Esophagus squamous epithelium (tissue), 4 donors: Measurements from ENCODE around the gene MYO1H.

Experiments used
- POLR2A ChIP-seq, 4 donors: fragments of 450-650 bp; IDR thresholded peaks; one replicate each; pipeline ENCODE4 v1.6.1; 2017; ENCODE audit warnings: antibody characterized with exemption in 4 of 4, mild to moderate bottlenecking in 4 of 4, moderate library complexity in 3 of 4
- TF ChIP-seq, protein P1 (sequence below), 6 experiments: fragments of 450-650 bp in 4 of 6; fragments of 200-600 bp in 2 of 6; sonication (generic) in 2 of 6; IDR thresholded peaks; one replicate each; pipeline ENCODE4 v1.5.1; 2016 to 2019; ENCODE audit warnings: antibody characterized with exemption in 6 of 6, mild to moderate bottlenecking in 4 of 6, moderate library complexity in 4 of 6

DNA sequence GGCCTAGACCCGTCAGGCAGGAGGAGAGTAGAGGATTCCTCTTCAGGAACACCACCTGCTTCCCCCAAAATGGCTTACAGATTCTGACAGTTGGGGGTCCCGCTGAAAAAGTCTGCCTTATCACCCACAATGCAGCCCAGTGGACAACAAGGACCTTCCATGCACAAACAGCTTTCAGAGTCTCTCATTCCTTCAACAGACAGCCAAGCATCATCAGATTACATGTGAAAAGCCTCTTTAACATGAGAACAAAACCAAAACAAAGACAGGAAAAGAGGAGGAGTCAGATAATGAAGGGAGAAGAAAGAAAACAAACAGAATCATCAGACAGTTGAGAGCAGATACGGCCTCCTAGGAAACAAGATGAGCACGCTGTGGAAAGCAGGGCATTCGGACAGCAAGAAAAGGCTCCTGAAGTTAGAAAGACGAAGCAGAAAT lies 111.1 kb downstream of the MYO1H start:
- TF ChIP-seq, protein P1, sequence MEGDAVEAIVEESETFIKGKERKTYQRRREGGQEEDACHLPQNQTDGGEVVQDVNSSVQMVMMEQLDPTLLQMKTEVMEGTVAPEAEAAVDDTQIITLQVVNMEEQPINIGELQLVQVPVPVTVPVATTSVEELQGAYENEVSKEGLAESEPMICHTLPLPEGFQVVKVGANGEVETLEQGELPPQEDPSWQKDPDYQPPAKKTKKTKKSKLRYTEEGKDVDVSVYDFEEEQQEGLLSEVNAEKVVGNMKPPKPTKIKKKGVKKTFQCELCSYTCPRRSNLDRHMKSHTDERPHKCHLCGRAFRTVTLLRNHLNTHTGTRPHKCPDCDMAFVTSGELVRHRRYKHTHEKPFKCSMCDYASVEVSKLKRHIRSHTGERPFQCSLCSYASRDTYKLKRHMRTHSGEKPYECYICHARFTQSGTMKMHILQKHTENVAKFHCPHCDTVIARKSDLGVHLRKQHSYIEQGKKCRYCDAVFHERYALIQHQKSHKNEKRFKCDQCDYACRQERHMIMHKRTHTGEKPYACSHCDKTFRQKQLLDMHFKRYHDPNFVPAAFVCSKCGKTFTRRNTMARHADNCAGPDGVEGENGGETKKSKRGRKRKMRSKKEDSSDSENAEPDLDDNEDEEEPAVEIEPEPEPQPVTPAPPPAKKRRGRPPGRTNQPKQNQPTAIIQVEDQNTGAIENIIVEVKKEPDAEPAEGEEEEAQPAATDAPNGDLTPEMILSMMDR (IDR thresholded peaks at IDR 0.05), result no peak
- TF ChIP-seq POLR2A (IDR thresholded peaks at IDR 0.05), result no peak
